Left renal pelvis (tissue), 4 donors: ENCODE results near the gene KCNK6. TPM values are rescaled to one million over a fixed set of nuclear protein-coding genes. Genes with fewer than 3 reads are reported as not detected.

Experiments used
- polyA plus RNA-seq, 4 donors: library from polyadenylated mRNA; unstranded; fragments of 120-200 nt; gene quantifications; one replicate each; pipeline ENCODE4 v1.2.1, GENCODE V29; 2013; ENCODE audit not compliant: insufficient read length in 4 of 4

KCNK6 gene
- polyA plus RNA-seq, 4 donors: 2.5 to 3.9 (median 3.0) TPM

Other genes with a start within 250 kb of the KCNK6 start
- 1 to 10 TPM; 1.6 to 3.3 (median 1.7) TPM for gene DPF1, start 95.6 kb upstream of the KCNK6 start, polyA plus RNA-seq
- 1 to 10 TPM; 4.8 to 8.3 (median 6.4) TPM for gene PPP1R14A, start 63.5 kb upstream of the KCNK6 start, polyA plus RNA-seq
- gene SPINT2, start 55.3 kb upstream of the KCNK6 start, polyA plus RNA-seq: 100 to 1,000 TPM in 3 of 4 donors, 10 to 100 TPM in 1; 63.5 to 344 (median 297) TPM
- 10 to 100 TPM in 2 of 4 donors, 1 to 10 TPM in 2; 7.1 to 20.6 (median 11.5) TPM for gene C19orf33, start 15.6 kb upstream of the KCNK6 start, polyA plus RNA-seq
- 10 to 100 TPM; 28.3 to 40.9 (median 32.1) TPM for gene YIF1B, start 3.9 kb upstream of the KCNK6 start, polyA plus RNA-seq
- 1 to 10 TPM; 3.7 to 8.5 (median 5.2) TPM for gene CATSPERG, start 16.0 kb downstream of the KCNK6 start, polyA plus RNA-seq
- gene PSMD8, start 54.7 kb downstream of the KCNK6 start, polyA plus RNA-seq: 100 to 1,000 TPM; 124 to 168 (median 161) TPM
- gene GGN, start 68.2 kb downstream of the KCNK6 start, polyA plus RNA-seq: under 1 TPM; 0.19 to 0.92 (median 0.56) TPM
- gene SPRED3, start 68.9 kb downstream of the KCNK6 start, polyA plus RNA-seq: 1 to 10 TPM in 3 of 4 donors, under 1 TPM in 1; 0.63 to 1.8 (median 1.2) TPM
- gene FAM98C, start 83.2 kb downstream of the KCNK6 start, polyA plus RNA-seq: 10 to 100 TPM; 10.4 to 23.6 (median 14.2) TPM
- 1 to 10 TPM in 2 of 4 donors, under 1 TPM in 2; 0.75 to 1.8 (median 0.99) TPM for gene RASGRP4, start 106.4 kb downstream of the KCNK6 start, polyA plus RNA-seq
- gene RYR1, start 113.8 kb downstream of the KCNK6 start, polyA plus RNA-seq: 10 to 100 TPM in 1 of 4 donors, 1 to 10 TPM in 3; 4.0 to 11.9 (median 4.9) TPM